ENCODE measurements around the gene LLCFC1.

DNA sequence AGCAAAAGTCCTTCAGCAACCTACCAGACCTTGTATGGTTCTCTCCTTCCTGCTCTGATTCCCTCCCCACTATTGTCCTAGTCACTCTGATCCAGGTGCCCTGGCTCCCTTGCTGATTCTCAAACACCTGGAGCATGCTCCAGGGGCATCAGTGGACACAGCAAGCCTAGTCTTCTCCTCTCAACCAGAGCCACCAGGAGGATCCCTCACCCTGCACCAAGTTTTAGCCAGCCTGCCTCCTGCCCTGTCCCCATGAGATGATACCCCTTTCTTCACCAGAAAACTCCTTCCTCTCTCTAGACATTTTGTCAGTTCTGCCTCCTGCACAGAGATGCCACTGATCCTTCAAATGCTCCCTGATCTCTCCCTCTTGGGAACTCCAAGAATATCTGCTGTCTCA is 11.0 kb downstream of the LLCFC1 start:
- TF ChIP-seq, protein P1, sequence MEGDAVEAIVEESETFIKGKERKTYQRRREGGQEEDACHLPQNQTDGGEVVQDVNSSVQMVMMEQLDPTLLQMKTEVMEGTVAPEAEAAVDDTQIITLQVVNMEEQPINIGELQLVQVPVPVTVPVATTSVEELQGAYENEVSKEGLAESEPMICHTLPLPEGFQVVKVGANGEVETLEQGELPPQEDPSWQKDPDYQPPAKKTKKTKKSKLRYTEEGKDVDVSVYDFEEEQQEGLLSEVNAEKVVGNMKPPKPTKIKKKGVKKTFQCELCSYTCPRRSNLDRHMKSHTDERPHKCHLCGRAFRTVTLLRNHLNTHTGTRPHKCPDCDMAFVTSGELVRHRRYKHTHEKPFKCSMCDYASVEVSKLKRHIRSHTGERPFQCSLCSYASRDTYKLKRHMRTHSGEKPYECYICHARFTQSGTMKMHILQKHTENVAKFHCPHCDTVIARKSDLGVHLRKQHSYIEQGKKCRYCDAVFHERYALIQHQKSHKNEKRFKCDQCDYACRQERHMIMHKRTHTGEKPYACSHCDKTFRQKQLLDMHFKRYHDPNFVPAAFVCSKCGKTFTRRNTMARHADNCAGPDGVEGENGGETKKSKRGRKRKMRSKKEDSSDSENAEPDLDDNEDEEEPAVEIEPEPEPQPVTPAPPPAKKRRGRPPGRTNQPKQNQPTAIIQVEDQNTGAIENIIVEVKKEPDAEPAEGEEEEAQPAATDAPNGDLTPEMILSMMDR (IDR thresholded peaks at IDR 0.05; ENCODE audit: poor library complexity), result no peak
- TF ChIP-seq EZH2 (IDR thresholded peaks at IDR 0.05; ENCODE audit: borderline replicate concordance), result no peak

Data from hepatocyte (in vitro differentiated cells).